ENCODE measurements around the gene FBXO48.

Gene FBXO48

DNA sequence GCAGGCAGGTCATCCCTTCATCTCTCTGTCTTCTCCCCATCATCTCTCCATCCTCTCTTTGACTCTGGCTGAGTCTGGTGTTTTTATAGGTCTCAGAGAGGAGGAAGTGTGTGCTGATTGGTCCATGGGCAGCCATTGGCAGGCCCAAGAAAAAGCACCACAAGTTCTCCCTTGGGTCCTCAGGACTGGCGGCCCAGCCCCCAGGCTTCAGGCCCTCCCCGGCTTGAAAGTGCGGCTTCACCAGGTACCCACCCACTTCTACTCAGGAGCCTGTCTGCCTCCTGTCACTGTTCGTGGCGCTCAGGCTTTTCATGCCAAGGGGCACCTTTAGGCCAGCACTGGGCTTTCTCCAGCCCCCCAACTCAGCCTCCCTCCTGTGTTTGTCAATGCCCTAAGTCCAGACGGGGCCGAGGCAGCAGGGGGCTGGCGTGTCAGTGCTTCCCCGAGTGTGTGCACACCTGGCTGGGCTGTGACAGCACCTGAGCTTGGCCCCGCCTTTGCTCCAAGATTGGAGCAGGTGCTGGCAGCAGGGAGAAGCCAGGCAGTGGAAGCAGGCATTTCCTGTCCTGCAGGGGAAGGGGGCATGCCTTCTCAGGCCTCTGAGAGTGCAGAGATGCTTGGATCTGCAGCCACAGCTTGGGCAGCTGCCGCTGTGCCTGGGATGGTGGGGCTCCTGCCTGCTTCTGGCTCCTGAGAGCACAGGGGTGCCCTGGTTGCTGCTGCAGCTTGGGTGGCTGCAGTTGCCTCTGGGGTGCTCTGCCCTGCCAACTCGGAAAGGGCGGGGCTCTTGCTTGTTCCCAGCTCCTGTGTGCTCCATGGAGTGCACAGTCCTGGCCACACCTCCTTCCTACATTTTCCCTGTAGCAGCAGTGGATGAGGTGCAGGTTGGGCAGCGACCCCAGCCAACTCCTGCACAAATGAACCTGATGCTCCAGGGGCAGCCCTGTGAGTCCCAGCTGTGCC is 34.1 kb downstream of the FBXO48 start:
- no peak for DNase-seq

- no peak for DNase-seq
Measured at GRCh38 chr2:68431316-68431972, 35.6 kb downstream of the FBXO48 start.

DNA sequence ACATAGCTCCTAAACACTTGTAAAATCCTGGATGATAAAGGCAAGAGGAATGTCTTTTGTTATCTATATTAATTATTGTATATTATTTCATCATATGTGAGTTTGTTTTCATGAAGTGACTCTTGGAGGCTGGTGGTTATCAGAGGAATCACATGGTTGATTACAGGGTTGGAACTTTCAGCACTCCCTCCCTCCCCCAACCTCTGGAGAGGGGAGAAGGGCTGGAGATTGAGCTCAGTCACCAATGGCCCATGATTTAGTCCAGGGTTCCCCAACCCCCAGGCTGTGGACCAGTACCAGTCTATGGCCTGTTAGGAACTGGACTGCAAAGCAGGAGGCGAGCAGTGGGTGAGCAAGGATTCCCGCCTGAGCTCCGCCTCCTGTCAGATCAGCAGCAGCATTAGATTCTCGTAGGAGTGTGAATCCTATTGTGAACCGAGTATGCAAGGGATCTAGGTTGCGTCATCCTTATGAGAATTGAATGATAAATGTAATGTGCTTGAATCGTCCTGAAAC is 37.7 kb downstream of the FBXO48 start:
- DNase-seq = no peak

DNA sequence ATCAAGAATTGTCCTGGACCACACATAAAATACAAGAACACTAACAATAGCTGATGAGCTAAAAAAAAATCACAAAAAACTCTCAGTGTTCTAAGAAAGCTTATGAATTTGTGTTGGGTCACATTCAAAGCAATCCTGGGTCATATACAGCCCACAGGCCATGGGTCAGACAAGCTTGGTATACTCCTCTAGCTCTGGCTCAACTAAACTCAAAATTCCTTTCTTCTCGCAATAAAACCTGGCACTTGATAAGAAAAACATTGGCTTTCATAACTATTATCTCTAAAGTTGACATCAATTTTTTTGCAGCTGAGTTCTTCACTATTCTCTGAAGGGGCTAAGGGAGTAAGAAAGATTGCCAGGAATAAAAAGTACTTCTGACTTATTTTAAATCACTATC is 38.3 kb downstream of the FBXO48 start:
- no peak for DNase-seq

DNA sequence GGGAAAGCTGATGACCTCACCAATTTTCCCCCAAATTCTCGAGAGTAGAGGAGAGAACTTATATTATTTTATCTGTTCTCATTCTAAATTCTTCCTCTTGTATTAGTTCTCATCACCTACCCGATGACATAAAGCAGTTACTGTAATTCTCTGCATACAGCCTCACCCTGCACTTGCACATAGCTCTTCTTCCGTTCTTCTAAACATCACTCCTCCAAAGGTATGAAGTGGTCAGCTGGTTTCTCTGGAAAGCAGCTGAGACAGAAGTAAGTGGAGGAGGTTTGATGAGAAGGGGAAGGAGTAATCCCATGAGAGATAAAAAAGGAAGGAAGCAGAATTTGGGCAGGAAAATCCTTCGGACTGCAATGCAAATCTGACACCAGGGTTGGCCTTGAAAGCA is 39.0 kb downstream of the FBXO48 start:
- DNase-seq = no peak

DNA sequence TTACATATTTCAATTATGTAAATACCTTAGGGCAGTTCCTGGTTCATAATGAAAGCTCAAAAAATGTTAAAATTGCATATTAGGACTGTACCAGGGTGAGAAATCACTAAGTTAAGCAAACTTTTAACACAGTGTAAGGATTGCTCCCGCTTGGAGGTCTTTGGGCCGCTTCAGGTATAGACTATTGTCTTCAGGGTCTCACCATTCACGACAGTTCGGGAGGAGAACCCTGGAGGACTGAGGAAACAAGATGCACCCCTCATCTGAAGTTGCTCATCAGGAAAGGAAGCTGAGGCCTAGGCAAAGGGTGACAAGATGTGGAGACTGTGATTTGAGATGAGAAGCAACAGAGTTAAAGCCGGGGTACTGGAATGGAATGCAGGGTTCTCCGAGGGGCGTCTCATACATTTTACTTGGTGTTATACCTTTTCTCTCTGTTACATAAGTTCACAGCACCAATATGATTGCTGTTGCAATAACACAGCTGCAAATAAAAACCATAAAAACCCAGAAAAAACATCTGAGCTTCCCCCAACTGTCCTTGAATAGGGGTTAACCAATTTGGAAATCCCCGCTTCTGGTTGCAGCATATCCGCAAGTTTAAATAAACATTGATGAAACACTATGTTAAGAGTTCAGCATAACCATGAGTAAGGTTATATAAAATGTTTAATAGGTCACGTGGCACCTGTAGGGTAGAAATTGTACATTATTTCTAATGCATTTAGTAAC is 40.1 kb downstream of the FBXO48 start:
- no peak for DNase-seq

DNA sequence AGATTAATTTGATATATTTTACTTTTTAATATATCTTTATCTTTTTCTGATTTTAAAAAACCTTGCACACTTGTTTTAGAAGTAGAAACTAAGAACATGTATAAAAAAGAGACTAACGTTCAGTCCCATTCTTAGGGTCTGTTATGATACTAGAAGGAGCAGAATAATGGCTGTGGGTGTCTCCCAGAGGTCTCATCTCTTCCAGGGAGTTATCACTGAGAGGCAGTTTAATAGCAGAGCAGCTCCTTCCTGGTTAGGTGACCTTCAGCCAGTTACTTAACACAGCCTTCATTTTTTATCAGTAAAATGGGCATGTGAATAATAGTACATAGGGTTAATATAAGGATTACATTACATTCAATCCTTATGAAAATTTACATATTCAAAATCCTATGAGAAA is 40.6 kb downstream of the FBXO48 start:
- no peak for DNase-seq

GRCh38 chr2:68425503-68425902 is 41.6 kb downstream of the FBXO48 start:
- DNase-seq = no peak

- DNase-seq = no peak
Measured at GRCh38 chr2:68423966-68424650, 43.0 kb downstream of the FBXO48 start.

- no peak for DNase-seq
Measured at GRCh38 chr2:68420254-68420910, 46.7 kb downstream of the FBXO48 start.

GRCh38 chr2:68418855-68419254 is 48.2 kb downstream of the FBXO48 start:
- DNase-seq = no peak

DNA sequence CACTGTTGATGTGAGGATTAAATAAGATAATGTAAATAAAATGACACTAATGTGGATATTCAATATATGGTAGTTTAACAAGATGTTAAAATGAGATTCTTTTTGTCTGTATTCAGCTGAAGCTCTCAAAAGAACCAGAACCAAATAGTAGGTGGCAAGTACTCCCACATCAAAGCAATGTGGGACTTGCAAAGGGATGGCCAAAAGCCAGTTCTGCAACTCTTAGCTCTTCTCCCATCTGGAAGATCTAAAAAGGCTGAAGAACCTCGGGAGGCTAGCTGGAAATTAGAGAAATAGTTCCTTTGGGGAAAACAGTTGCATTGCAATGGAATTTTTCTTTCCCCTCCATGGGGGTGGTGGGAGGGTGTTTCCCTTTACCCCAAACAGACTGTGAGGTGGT is 48.7 kb downstream of the FBXO48 start:
- DNase-seq = no peak

DNA sequence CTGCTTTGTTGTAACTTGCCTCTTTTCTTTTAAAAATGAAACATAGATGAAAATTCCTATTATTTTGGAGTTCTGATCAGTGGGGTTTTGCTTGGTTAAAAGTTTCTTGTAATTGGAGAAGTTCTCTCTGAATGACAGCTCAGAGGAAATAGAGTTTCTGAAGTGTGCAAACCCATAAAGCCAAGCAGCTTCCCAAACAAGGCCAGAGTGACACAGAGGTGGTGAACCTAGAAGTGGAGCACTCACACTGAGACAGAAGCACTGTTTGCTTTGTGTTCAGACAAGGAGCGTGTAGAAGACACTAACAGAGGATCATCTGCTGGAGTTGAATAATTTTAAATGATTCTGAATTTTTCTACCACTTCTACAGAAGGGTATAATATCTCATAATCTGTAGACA is 49.2 kb downstream of the FBXO48 start:
- DNase-seq = no peak

- no peak for DNase-seq
Measured at GRCh38 chr2:68416081-68416675, 50.9 kb downstream of the FBXO48 start.

- DNase-seq = no peak
Measured at GRCh38 chr2:68415521-68415920, 51.6 kb downstream of the FBXO48 start.

DNA sequence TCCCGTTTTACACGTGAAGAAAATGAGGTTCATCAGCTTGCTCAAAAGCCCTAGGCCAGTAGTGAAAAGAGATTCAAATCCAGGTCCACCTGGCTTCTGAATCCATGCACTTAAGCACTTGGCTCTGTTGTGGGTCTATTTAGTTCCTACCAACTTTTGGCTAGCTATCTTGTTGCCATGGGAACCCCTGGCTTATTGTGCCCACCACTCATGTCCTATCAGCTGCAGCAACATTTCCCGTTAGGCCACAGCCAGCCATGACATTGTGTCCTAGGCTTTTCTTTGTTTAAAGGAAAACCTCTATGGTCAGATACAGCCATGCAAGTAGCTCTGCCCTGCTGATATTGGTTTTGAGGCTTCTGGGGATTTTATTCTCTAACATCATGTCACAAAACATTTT is 52.2 kb downstream of the FBXO48 start:
- no peak for DNase-seq

DNA sequence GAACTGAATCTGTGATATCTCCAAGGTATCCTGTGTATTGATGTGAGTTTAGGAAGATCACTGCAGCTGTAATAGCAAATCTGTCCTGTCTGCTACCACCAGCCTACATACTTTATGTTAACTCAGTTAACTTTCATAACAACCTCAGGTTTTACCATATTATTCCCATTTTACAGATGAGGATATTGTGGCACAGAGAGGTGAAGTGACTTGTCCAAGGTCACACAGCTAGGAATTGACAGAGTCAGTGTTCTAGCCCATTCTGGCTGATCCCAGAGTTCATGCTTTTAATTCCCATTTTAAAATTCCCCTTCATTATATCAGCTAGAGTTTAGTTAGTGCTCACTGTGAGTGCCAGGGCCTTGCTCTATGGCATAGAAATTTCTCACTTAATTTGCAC is 52.6 kb downstream of the FBXO48 start:
- no peak for DNase-seq

DNA sequence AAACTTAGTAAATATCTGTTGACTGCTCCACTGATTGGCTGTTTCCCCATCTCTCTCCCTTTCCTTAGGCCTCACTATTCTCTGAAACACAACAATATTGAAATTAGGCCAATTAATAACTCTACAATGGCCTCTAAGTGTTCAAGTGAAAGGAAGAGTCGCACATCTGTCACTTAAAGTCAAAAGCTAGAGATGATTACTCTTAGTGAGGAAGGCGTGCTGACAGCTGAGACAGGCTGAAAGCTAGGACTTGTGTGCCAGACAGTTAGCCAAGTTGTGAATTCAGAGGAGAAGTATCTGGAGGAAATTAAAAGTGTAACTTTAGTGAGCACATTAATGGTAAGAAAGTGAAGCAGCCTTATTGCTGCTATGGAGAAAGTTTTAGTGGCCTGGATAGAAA is 53.6 kb downstream of the FBXO48 start:
- no peak for DNase-seq

GRCh38 chr2:68412127-68412819 is 54.8 kb downstream of the FBXO48 start:
- DNase-seq = no peak

- DNase-seq = no peak
Measured at GRCh38 chr2:68411397-68412126, 55.5 kb downstream of the FBXO48 start.

All from activated CD4-positive, CD25-positive, alpha-beta regulatory T cell treated with anti-CD3 and anti-CD28 coated beads, Interleukin-2, amount 50 U/mL, for 72 hours (primary cell).